Mesothelial cell of epicardium (in vitro differentiated cells): Measurements from ENCODE around the gene SP9. TPM values are rescaled to one million over a fixed set of nuclear protein-coding genes. Genes with fewer than 3 reads are reported as not detected.

Source experiments
- DNase-seq, 2 experiments: peaks; one replicate each; pipeline ENCODE4 v3.0.0; 2021; ENCODE audit warnings: low spot score in 2 of 2; ENCODE audit not compliant: unreplicated experiment in 2 of 2
- H3K27ac Mint-ChIP-seq: 2 replicates; pipeline ENCODE4 v1.8.0; 2021; ENCODE audit warnings: mixed read lengths
- H3K27me3 Mint-ChIP-seq: 2 replicates; pipeline ENCODE4 v1.8.0; 2021; ENCODE audit warnings: low read depth, mixed read lengths
- H3K36me3 Mint-ChIP-seq: 2 replicates; pipeline ENCODE4 v1.8.0; 2021; ENCODE audit warnings: mixed read lengths
- H3K4me1 Mint-ChIP-seq: 2 replicates; pipeline ENCODE4 v1.8.0; 2021; ENCODE audit warnings: mixed read lengths
- H3K4me3 Mint-ChIP-seq: 2 replicates; pipeline ENCODE4 v1.8.0; 2021; ENCODE audit warnings: mild to moderate bottlenecking, moderate library complexity, mixed read lengths
- H3K9me3 Mint-ChIP-seq: 2 replicates; pipeline ENCODE4 v1.8.0; 2021; ENCODE audit warnings: mixed read lengths
- total RNA-seq: library from RNA; stranded (reverse); gene quantifications from 3 replicates; pipeline ENCODE4 v1.2.1, GENCODE V29; 2021
- TF ChIP-seq, protein P1 (sequence below): fragments of 200-600 bp; sonication (generic); IDR thresholded peaks from one replicate; pipeline ENCODE4 v1.5.0; 2021; ENCODE audit warnings: antibody characterized with exemption; ENCODE audit not compliant: unreplicated experiment

The SP9 gene
- total RNA-seq, 1 donor from 2014 or later, result 1.1 TPM

GRCh38 chr2:174327021-174327840, 7.5 kb upstream of the SP9 start:
- Mint-ChIP-seq H3K27ac (no peak overlapping the region), H3K36me3 (no peaks in the 10 kb centered on the region), H3K4me1 (peaks cover 39% of the 10 kb centered on the region), H3K4me3 (peak overlapping the region; percentile 77), H3K27me3 (peaks cover 71% of the 10 kb centered on the region), H3K9me3 (no peaks in the 10 kb centered on the region)
- no peak for DNase-seq
- TF ChIP-seq, protein P1, sequence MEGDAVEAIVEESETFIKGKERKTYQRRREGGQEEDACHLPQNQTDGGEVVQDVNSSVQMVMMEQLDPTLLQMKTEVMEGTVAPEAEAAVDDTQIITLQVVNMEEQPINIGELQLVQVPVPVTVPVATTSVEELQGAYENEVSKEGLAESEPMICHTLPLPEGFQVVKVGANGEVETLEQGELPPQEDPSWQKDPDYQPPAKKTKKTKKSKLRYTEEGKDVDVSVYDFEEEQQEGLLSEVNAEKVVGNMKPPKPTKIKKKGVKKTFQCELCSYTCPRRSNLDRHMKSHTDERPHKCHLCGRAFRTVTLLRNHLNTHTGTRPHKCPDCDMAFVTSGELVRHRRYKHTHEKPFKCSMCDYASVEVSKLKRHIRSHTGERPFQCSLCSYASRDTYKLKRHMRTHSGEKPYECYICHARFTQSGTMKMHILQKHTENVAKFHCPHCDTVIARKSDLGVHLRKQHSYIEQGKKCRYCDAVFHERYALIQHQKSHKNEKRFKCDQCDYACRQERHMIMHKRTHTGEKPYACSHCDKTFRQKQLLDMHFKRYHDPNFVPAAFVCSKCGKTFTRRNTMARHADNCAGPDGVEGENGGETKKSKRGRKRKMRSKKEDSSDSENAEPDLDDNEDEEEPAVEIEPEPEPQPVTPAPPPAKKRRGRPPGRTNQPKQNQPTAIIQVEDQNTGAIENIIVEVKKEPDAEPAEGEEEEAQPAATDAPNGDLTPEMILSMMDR, result no peak

GRCh38 chr2:174327841-174328113, 7.0 kb upstream of the SP9 start:
- Mint-ChIP-seq H3K9me3 (no peaks in the 10 kb centered on the region), H3K27ac (no peak overlapping the region), H3K36me3 (no peaks in the 10 kb centered on the region), H3K4me1 (peaks cover 40% of the 10 kb centered on the region), H3K4me3 (peak overlapping the region; percentile 77), H3K27me3 (peaks cover 76% of the 10 kb centered on the region)
- TF ChIP-seq, protein P1, result no peak
- DNase-seq, result no peak

- Mint-ChIP-seq H3K9me3 (no peaks in the 10 kb centered on the region), H3K27ac (peak overlapping the region; percentile 25), H3K4me3 (peak overlapping the region; percentile 77), H3K36me3 (no peaks in the 10 kb centered on the region), H3K27me3 (peaks cover 82% of the 10 kb centered on the region), H3K4me1 (peaks cover 43% of the 10 kb centered on the region)
- DNase-seq, result no peak
- TF ChIP-seq, protein P1, result no peak
Observed at GRCh38 chr2:174328114-174328960, 6.4 kb upstream of the SP9 start.

DNA sequence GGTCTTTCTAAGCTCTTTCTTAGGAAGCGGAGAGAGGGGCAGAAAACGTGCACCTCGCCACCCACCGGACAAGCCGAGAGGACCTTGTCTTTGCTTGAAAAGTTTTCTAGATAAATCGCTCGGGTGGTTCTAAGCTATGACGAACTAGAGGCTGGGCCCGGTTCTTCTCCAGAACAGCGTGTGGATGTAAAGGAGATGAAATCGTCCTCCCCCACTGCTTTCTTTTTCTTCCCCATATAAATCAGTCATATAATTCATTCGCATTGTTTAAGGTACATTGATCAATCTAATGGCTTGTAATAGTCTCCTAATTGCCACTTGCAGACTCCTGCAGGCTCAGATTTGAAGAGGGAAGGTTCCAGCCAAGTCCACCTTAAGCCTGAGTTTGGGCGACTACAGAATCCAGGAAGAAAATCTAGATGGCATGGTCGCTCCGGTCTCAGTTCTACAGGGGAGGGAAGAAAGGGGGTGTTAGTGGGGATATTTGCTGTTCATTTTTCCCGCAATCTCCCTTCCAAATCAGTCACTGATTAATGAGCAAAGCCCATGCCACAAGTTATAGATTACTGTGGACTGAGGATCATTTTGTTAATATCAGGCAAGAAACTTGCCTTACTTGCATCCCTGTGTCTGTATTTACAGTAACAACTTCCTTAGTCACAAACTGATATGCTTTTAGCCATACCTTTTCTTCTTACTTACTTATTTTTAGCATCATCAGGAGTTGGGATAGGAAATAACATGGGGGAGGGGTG, 5.6 kb upstream of the SP9 start:
- H3K27me3 Mint-ChIP-seq, result peaks cover 90% of the 10 kb centered on the region
- TF ChIP-seq, protein P1, result no peak

GRCh38 chr2:174330945-174331594, 3.7 kb upstream of the SP9 start:
- Mint-ChIP-seq H3K27me3 (peaks cover 96% of the 10 kb centered on the region), H3K9me3 (no peaks in the 10 kb centered on the region), H3K4me1 (peaks cover 50% of the 10 kb centered on the region), H3K36me3 (no peaks in the 10 kb centered on the region), H3K27ac (no peak overlapping the region), H3K4me3 (no peak overlapping the region)
- DNase-seq, result no peak
- TF ChIP-seq, protein P1, result no peak

More for the DNA sequence above, 5.6 kb upstream of the SP9 start:
- H3K27ac Mint-ChIP-seq, result peak overlapping the region; percentile 25
- H3K36me3 Mint-ChIP-seq, result no peaks in the 10 kb centered on the region
- peaks cover 51% of the 10 kb centered on the region for H3K4me1 Mint-ChIP-seq
- H3K4me3 Mint-ChIP-seq, result peak overlapping the region; percentile 77
- H3K9me3 Mint-ChIP-seq, result no peaks in the 10 kb centered on the region
- DNase-seq, result no peak
